SU-DHL-6 (cell line): ENCODE measurements around the gene CACNA1B.

Source experiments
- H2AFZ ChIP-seq: fragments of 200-600 bp; sonication (generic); 2 replicates; pipeline ENCODE4 v1.6.1; 2014; ENCODE audit warnings: low read depth, mild to moderate bottlenecking, moderate library complexity, mixed read lengths, antibody characterized with exemption, low read length; ENCODE audit not compliant: severe bottlenecking
- H3F3A ChIP-seq: fragments of 200-600 bp; shearing (Covaris generic); 2 replicates; pipeline ENCODE4 v1.6.0; 2016; ENCODE audit warnings: antibody characterized with exemption, mild to moderate bottlenecking; ENCODE audit not compliant: insufficient read depth
- H3K27ac ChIP-seq: fragments of 200-600 bp; sonication (generic); 2 replicates; pipeline ENCODE4 v1.5.1; 2016; ENCODE audit warnings: low read depth, mild to moderate bottlenecking, low read length, moderate library complexity, mixed read lengths
- H3K27me3 ChIP-seq: fragments of 200-600 bp; sonication (generic), shearing (Covaris generic); 2 replicates; pipeline ENCODE4 v1.6.0; 2014; ENCODE audit warnings: mild to moderate bottlenecking, low read length
- H3K36me3 ChIP-seq: fragments of 200-600 bp; sonication (generic); 2 replicates; pipeline ENCODE4 v1.6.1; 2014; ENCODE audit warnings: mild to moderate bottlenecking, low read length, mixed read lengths
- H3K4me2 ChIP-seq: fragments of 300-600, 200-600 bp; shearing (Covaris generic), sonication (generic); 2 replicates; pipeline ENCODE4 v1.6.0; 2014; ENCODE audit warnings: low read length, low read depth, mild to moderate bottlenecking; ENCODE audit not compliant: poor library complexity, severe bottlenecking
- H3K4me3 ChIP-seq: fragments of 200-600 bp; sonication (generic); 2 replicates; pipeline ENCODE4 v1.5.1; 2014; ENCODE audit warnings: antibody characterized with exemption, low read length, mild to moderate bottlenecking, mixed read lengths; ENCODE audit not compliant: insufficient read depth, poor library complexity, severe bottlenecking
- H3K79me2 ChIP-seq: fragments of 200-600 bp; sonication (generic); 2 replicates; pipeline ENCODE4 v1.6.1; 2014; ENCODE audit warnings: mild to moderate bottlenecking, low read length, moderate library complexity; ENCODE audit not compliant: insufficient read depth
- H3K9ac ChIP-seq: fragments of 200-600 bp; sonication (generic); 2 replicates; pipeline ENCODE4 v1.7.0; 2014; ENCODE audit warnings: mild to moderate bottlenecking, low read length
- H3K9me2 ChIP-seq: fragments of 200-600 bp; sonication (generic); replicated peaks from 2 replicates; pipeline ENCODE4 v1.6.1; 2014; ENCODE audit warnings: low read length; ENCODE audit not compliant: insufficient read depth
- H3K9me3 ChIP-seq: fragments of 200-600 bp; sonication (generic); 2 replicates; pipeline ENCODE4 v1.6.1; 2014; ENCODE audit warnings: low read length, mixed read lengths; ENCODE audit not compliant: insufficient read depth
- H4K20me1 ChIP-seq: fragments of 200-600 bp; sonication (generic); 2 replicates; pipeline ENCODE4 v1.6.1; 2014; ENCODE audit warnings: low read depth, mild to moderate bottlenecking, antibody characterized with exemption, low read length, moderate library complexity, mixed read lengths
- CTCF ChIP-seq: fragments of 200-600 bp; sonication (generic); IDR thresholded peaks from one replicate; pipeline ENCODE4 v1.5.1; 2017; ENCODE audit warnings: antibody characterized with exemption, mild to moderate bottlenecking, low read length, moderate library complexity; ENCODE audit not compliant: insufficient read depth, poor library complexity, severe bottlenecking
- EZH2phosphoT487 ChIP-seq: fragments of 200-600 bp; sonication (generic), shearing (Covaris generic); conservative IDR thresholded peaks from 2 replicates; pipeline ENCODE4 v1.6.1; 2018; ENCODE audit warnings: mild to moderate bottlenecking, antibody characterized with exemption, low read length, moderate library complexity, mixed read lengths

Gene CACNA1B

GRCh38 chr9:137955586-137955985 lies 78.0 kb downstream of the CACNA1B start:
- H3K27ac ChIP-seq, result no peak overlapping the region
- no peaks in the 10 kb centered on the region for H3K36me3 ChIP-seq
- no peaks in the 10 kb centered on the region for H3K79me2 ChIP-seq
- H3K4me3 ChIP-seq, result no peak overlapping the region
- H3K9me2 ChIP-seq, result no peaks in the 10 kb centered on the region
- no peaks in the 10 kb centered on the region for H3K9me3 ChIP-seq
- no peaks in the 10 kb centered on the region for H4K20me1 ChIP-seq
- H2AFZ ChIP-seq, result no peak overlapping the region
- H3K4me2 ChIP-seq, result no peak overlapping the region
- no peak for TF ChIP-seq CTCF
- no peak for TF ChIP-seq EZH2phosphoT487
- no peaks in the 10 kb centered on the region for H3K27me3 ChIP-seq
- H3K9ac ChIP-seq, result no peak overlapping the region
- no peaks in the 10 kb centered on the region for H3F3A ChIP-seq

GRCh38 chr9:137956039-137956438 lies 78.5 kb downstream of the CACNA1B start:
- no peaks in the 10 kb centered on the region for H3K9me3 ChIP-seq
- H3K36me3 ChIP-seq, result no peaks in the 10 kb centered on the region
- H3K4me2 ChIP-seq, result no peak overlapping the region
- no peaks in the 10 kb centered on the region for H4K20me1 ChIP-seq
- no peak overlapping the region for H3K4me3 ChIP-seq
- H3K9ac ChIP-seq, result no peak overlapping the region
- H3K27me3 ChIP-seq, result no peaks in the 10 kb centered on the region
- no peaks in the 10 kb centered on the region for H3K79me2 ChIP-seq
- H2AFZ ChIP-seq, result no peak overlapping the region
- no peaks in the 10 kb centered on the region for H3F3A ChIP-seq
- TF ChIP-seq EZH2phosphoT487 (no peak), CTCF (no peak)
- no peak overlapping the region for H3K27ac ChIP-seq
- H3K9me2 ChIP-seq, result no peaks in the 10 kb centered on the region

GRCh38 chr9:137956688-137957385 lies 79.3 kb downstream of the CACNA1B start:
- H2AFZ ChIP-seq, result no peak overlapping the region
- TF ChIP-seq CTCF (no peak), EZH2phosphoT487 (no peak)
- H3K79me2 ChIP-seq, result no peaks in the 10 kb centered on the region
- no peak overlapping the region for H3K9ac ChIP-seq
- no peaks in the 10 kb centered on the region for H3F3A ChIP-seq
- H3K27me3 ChIP-seq, result no peaks in the 10 kb centered on the region
- H3K9me2 ChIP-seq, result no peaks in the 10 kb centered on the region
- no peaks in the 10 kb centered on the region for H3K36me3 ChIP-seq
- H3K4me2 ChIP-seq, result no peak overlapping the region
- no peak overlapping the region for H3K27ac ChIP-seq
- no peaks in the 10 kb centered on the region for H4K20me1 ChIP-seq
- H3K4me3 ChIP-seq, result no peak overlapping the region
- H3K9me3 ChIP-seq, result no peaks in the 10 kb centered on the region
